Ascending aorta (tissue), 2 donors: ENCODE data around the gene ATG14. TPM values are rescaled to one million over a fixed set of nuclear protein-coding genes. Genes with fewer than 3 reads are reported as not detected.

ENCODE experiments used
- DNase-seq, 2 donors: peaks; one replicate each; pipeline ENCODE4 v3.0.0-alpha.2; 2019; ENCODE audit warnings: low spot score in 2 of 2
- H3K27ac ChIP-seq, 2 donors: fragments of 200-600 bp; sonication (generic); one replicate each; pipeline ENCODE4 v1.5.1; 2016 to 2017; ENCODE audit warnings: mild to moderate bottlenecking in 1 of 2
- H3K27me3 ChIP-seq: fragments of 200-600 bp; sonication (generic); one replicate; pipeline ENCODE4 v1.5.1; 2017
- H3K36me3 ChIP-seq, 2 donors: fragments of 200-600 bp; sonication (generic); one replicate each; pipeline ENCODE4 v1.5.1; 2016
- H3K4me1 ChIP-seq, 2 donors: fragments of 200-600 bp; sonication (generic); one replicate each; pipeline ENCODE4 v1.5.1; 2016 to 2017; ENCODE audit warnings: mild to moderate bottlenecking in 1 of 2
- H3K4me3 ChIP-seq, 2 donors: fragments of 200-600 bp; sonication (generic); one replicate each; pipeline ENCODE4 v1.5.1; 2016 to 2017; ENCODE audit warnings: mild to moderate bottlenecking in 1 of 2
- H3K9me3 ChIP-seq, 2 donors: fragments of 200-600 bp; sonication (generic); one replicate each; pipeline ENCODE4 v1.5.1; 2016
- intact Hi-C: fragments of 100-400 bp; cut with DNase I; formaldehyde crosslinking; loops from one replicate; pipeline ENCODE4 v1.15.1; 2023
- total RNA-seq: library from RNA; depleted of rRNA; stranded (reverse); fragments of >200 nt; gene quantifications from one replicate; pipeline ENCODE4 v1.1.0, GENCODE V29; 2016
- TF ChIP-seq, protein P1 (sequence below), 3 experiments: fragments of 200-600 bp in 2 of 3; fragments of 450-650 bp in 1 of 3; sonication (generic) in 2 of 3; IDR thresholded peaks; one replicate each; pipeline ENCODE4 v1.5.1; 2016 to 2019; ENCODE audit warnings: antibody characterized with exemption in 3 of 3, mild to moderate bottlenecking in 1 of 3, moderate library complexity in 1 of 3

The ATG14 gene
- total RNA-seq, 1 donor from 2014 or later: 8.4 TPM

GRCh38 chr14:55448141-55448614, 36.5 kb upstream of the ATG14 start:
- H3K27me3 ChIP-seq: no peaks in the 10 kb centered on the region
- H3K4me1 ChIP-seq: no peaks in the 10 kb centered on the region
- TF ChIP-seq, protein P1, sequence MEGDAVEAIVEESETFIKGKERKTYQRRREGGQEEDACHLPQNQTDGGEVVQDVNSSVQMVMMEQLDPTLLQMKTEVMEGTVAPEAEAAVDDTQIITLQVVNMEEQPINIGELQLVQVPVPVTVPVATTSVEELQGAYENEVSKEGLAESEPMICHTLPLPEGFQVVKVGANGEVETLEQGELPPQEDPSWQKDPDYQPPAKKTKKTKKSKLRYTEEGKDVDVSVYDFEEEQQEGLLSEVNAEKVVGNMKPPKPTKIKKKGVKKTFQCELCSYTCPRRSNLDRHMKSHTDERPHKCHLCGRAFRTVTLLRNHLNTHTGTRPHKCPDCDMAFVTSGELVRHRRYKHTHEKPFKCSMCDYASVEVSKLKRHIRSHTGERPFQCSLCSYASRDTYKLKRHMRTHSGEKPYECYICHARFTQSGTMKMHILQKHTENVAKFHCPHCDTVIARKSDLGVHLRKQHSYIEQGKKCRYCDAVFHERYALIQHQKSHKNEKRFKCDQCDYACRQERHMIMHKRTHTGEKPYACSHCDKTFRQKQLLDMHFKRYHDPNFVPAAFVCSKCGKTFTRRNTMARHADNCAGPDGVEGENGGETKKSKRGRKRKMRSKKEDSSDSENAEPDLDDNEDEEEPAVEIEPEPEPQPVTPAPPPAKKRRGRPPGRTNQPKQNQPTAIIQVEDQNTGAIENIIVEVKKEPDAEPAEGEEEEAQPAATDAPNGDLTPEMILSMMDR (IDR thresholded peaks at IDR 0.05): no peak
- H3K36me3 ChIP-seq: no peaks in the 10 kb centered on the region
- DNase-seq: peak; percentile 24 to 72
- no peak overlapping the region for H3K4me3 ChIP-seq
- intact Hi-C loops: loop anchor here (5.0 kb wide), 2 partner anchors 334 to 1024 kb away; no protein-coding TSS in a partner anchor
- H3K9me3 ChIP-seq: no peaks in the 10 kb centered on the region
- no peak overlapping the region for H3K27ac ChIP-seq

GRCh38 chr14:55446833-55447232, 35.2 kb upstream of the ATG14 start:
- H3K9me3 ChIP-seq: no peaks in the 10 kb centered on the region
- intact Hi-C loops: loop anchor here (5.0 kb wide), 2 partner anchors 335 to 1025 kb away; no protein-coding TSS in a partner anchor
- no peak overlapping the region for H3K4me3 ChIP-seq
- H3K27ac ChIP-seq: no peak overlapping the region
- no peaks in the 10 kb centered on the region for H3K36me3 ChIP-seq
- DNase-seq: no peak
- H3K27me3 ChIP-seq: no peaks in the 10 kb centered on the region
- no peaks in the 10 kb centered on the region for H3K4me1 ChIP-seq
- TF ChIP-seq, protein P1 (IDR thresholded peaks at IDR 0.05): no peak

DNA sequence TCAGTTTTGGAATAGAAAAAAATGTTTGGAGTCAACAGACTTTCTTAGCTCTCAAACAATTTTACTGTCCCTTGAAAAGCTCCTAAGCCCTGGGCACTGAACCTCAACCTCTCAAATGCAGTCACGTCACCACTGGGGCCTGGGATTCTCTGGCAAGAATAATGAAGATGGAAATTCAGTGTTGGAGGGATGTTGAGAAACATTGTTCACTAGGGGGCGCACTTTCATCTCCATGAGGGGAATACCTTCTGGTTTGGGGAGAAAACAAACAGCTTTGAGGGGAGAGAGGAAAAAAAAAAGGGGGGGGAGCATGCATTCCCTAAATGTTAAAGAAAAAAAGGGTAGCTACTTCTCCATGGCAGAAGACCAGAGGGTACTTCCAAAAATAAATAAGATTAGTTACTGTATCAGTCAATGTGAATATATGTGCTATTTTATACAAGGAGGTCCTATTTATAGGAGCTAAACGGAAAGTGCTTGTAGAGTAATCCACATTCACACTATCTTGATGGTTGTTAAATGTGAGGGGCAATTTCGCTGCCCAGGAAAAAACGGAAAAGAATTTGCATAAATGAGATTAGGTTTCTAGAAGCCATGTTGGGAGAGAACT, 34.6 kb upstream of the ATG14 start:
- TF ChIP-seq, protein P1 (IDR thresholded peaks at IDR 0.05): peak in 2 of 3 experiments; percentile 42 to 60
- peak in 1 of 2 donors; percentile 71 for DNase-seq
- no peaks in the 10 kb centered on the region for H3K9me3 ChIP-seq
- no peaks in the 10 kb centered on the region for H3K27me3 ChIP-seq
- no peaks in the 10 kb centered on the region for H3K4me1 ChIP-seq
- no peaks in the 10 kb centered on the region for H3K36me3 ChIP-seq
- H3K4me3 ChIP-seq: no peak overlapping the region
- H3K27ac ChIP-seq: no peak overlapping the region
- intact Hi-C loops: loop anchor here (5.0 kb wide), 2 partner anchors 336 to 1026 kb away; no protein-coding TSS in a partner anchor

GRCh38 chr14:55441286-55441685, 29.7 kb upstream of the ATG14 start:
- no peaks in the 10 kb centered on the region for H3K9me3 ChIP-seq
- H3K4me3 ChIP-seq: no peak overlapping the region
- H3K27ac ChIP-seq: no peak overlapping the region
- DNase-seq: no peak
- no peaks in the 10 kb centered on the region for H3K27me3 ChIP-seq
- TF ChIP-seq, protein P1 (IDR thresholded peaks at IDR 0.05): no peak
- intact Hi-C loops: no loop called here
- no peaks in the 10 kb centered on the region for H3K36me3 ChIP-seq
- H3K4me1 ChIP-seq: no peaks in the 10 kb centered on the region

GRCh38 chr14:55440385-55440784, 28.8 kb upstream of the ATG14 start, which contains the start of gene TBPL2:
TBPL2 (minus strand) TSS chr14:55440616; CDS start chr14:55440449, 167 bp downstream.
- H3K27ac ChIP-seq: no peak within 1 kb of the TSS
- intact Hi-C loops: no loop called here
- no peaks in the 10 kb centered on the region for H3K27me3 ChIP-seq
- no peaks in the 10 kb centered on the region for H3K36me3 ChIP-seq
- TF ChIP-seq, protein P1 (IDR thresholded peaks at IDR 0.05): no peak
- no peak within 1 kb of the TSS for H3K4me3 ChIP-seq
- no peaks in the 10 kb centered on the region for H3K9me3 ChIP-seq
- H3K4me1 ChIP-seq: no peaks in the 10 kb centered on the region
- no peak for DNase-seq
